Measurements from ENCODE around the gene WNT8B.

GRCh38 chr10:100524638-100525037 is 61.8 kb downstream of the WNT8B start:
- TF ChIP-seq, protein P1, sequence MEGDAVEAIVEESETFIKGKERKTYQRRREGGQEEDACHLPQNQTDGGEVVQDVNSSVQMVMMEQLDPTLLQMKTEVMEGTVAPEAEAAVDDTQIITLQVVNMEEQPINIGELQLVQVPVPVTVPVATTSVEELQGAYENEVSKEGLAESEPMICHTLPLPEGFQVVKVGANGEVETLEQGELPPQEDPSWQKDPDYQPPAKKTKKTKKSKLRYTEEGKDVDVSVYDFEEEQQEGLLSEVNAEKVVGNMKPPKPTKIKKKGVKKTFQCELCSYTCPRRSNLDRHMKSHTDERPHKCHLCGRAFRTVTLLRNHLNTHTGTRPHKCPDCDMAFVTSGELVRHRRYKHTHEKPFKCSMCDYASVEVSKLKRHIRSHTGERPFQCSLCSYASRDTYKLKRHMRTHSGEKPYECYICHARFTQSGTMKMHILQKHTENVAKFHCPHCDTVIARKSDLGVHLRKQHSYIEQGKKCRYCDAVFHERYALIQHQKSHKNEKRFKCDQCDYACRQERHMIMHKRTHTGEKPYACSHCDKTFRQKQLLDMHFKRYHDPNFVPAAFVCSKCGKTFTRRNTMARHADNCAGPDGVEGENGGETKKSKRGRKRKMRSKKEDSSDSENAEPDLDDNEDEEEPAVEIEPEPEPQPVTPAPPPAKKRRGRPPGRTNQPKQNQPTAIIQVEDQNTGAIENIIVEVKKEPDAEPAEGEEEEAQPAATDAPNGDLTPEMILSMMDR (conservative IDR thresholded peaks at IDR 0.05; ENCODE audit: low read length) = peak; percentile 48
- TF ChIP-seq EZH2phosphoT487 (IDR thresholded peaks at IDR 0.05; ENCODE audit: borderline replicate concordance, low read depth, low read length) = no peak
